ENCODE measurements around the gene MUC21. TPM values are rescaled to one million over a fixed set of nuclear protein-coding genes. Genes with fewer than 3 reads are reported as not detected.
"Not testable (repeated sequence)": the region's sequence is repeated elsewhere in the genome, so short reads cannot be mapped to it uniquely, and the experiment has no call there.

MUC21 gene
- total and polyA plus RNA-seq, 2 donors = under 0.01 to 0.27 TPM

DNA sequence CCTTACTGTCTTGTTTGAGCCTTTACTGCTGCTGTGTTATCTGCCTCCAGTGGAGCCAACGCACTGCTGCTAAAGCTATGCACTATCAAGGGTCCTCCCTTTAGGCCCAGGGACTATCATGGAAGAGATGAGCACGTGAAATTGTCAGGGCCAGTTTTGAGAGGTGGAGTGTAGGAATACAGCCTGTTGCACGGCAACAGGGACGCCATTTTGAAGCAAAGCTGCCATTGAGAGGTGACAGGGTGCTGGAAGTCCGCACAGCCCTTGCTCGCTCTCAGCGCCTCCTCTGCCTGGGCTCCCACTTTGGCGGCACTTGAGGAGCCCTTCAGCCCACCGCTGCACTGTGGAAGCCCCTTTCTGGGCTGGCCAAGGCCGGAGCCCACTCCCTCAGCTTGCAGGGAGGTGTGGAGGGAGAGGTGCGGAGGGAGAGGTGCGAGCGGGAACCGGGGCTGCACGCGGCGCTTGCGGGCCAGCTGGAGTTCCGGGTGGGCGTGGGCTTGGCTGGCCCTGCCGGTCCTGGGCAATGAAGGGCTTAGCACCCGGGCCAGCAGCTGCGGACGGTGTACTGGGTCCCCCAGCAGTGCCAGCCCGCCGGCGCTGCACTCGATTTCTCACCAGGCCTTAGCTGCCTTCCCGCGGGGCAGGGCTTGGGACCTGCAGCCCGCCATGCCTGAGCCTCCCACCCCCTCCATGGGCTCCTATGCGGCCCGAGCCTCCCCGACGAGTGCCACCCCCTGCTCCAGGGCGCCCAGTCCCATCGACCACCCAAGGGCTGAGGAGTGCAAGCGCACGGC is 16.7 kb downstream of the MUC21 start:
- not testable (repeated sequence) for H3K4me3 ChIP-seq (ENCODE audit: low read length in 2 of 2); H3K27me3 ChIP-seq (ENCODE audit: control insufficient read depth in 2 of 2, insufficient read depth in 1 of 2, low read length in 1 of 2); H3K4me1 ChIP-seq (ENCODE audit: control insufficient read depth in 2 of 2, insufficient read depth in 2 of 2, low read length in 2 of 2); DNase-seq (ENCODE audit: low read depth in 6 of 9, low spot score in 9 of 9); H3K36me3 ChIP-seq (ENCODE audit: control insufficient read depth in 2 of 2, insufficient read depth in 2 of 2, low read length in 1 of 2); H3K9me3 ChIP-seq (ENCODE audit: control insufficient read depth in 2 of 2, insufficient read depth in 1 of 2, low read length in 1 of 2); H3K27ac ChIP-seq (ENCODE audit: low read depth in 1 of 2, low read length in 1 of 2)
- 97% methylated on average over 37 of the region's 39 CpGs for WGBS

DNA sequence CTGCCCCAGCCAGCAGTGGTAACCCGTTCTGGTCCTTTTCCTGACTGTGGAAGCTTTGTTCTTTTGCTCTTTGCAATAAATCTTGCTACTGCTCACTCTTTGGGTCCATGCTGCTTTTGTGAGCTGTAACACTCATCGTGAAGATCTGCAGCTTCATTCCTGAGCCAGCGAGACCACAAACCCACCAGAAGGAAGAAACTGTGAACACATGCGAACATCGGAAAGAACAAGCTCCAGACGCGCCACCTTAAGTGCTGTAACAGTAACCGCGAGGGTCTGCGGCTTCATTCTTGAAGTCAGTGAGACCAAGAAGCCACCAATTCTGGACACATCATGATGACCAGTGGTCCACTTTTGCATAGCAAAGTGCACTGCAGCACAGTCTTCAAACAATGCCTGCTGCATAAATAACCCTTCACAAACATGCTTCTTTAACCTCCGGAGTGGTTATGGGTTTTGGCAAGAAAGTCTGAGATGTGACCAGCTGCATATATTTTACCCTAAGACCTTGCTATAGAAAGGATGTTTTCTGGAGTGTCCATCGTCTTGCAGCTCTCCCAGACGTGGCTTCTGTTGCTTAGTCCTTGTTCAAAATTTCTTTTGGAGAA is 17.9 kb downstream of the MUC21 start:
- H3K27ac ChIP-seq (ENCODE audit: low read depth in 1 of 2, low read length in 1 of 2) = no peak overlapping the region

DNA sequence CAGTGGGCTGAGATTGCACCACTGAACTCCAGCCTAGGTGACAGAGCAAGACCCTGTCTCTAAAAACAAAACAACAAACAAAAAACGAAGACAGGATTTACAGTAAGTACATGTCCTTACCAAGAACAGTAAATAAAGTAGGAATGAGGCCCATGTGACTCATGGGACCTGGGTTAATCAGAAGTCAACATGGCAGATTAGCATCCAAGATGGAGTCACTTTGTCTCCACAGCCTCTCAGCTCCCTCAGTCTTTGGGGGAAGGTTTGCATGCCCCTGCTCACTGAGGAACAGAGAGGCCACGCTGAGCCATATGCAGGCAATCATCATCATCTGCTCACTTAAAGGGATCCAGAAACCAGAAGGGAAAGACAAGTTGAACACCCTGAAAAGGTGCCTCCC is 19.0 kb downstream of the MUC21 start:
- Histone ChIP-seq H3K4me1 (ENCODE audit: control insufficient read depth in 2 of 2, insufficient read depth in 2 of 2, low read length in 2 of 2) (no peaks in the 10 kb centered on the region), H3K9me3 (ENCODE audit: control insufficient read depth in 2 of 2, insufficient read depth in 1 of 2, low read length in 1 of 2) (no peaks in the 10 kb centered on the region), H3K27me3 (ENCODE audit: control insufficient read depth in 2 of 2, insufficient read depth in 1 of 2, low read length in 1 of 2) (peaks cover 2 to 6% of the 10 kb centered on the region in 2 donors), H3K27ac (ENCODE audit: low read depth in 1 of 2, low read length in 1 of 2) (no peak overlapping the region), H3K4me3 (ENCODE audit: low read length in 2 of 2) (no peak overlapping the region), H3K36me3 (ENCODE audit: control insufficient read depth in 2 of 2, insufficient read depth in 2 of 2, low read length in 1 of 2) (no peaks in the 10 kb centered on the region)
- WGBS = 95% methylated on average over 2 of the region's 2 CpGs
- no peak for DNase-seq (ENCODE audit: low read depth in 6 of 9, low spot score in 9 of 9)

More for the DNA sequence above, 17.9 kb downstream of the MUC21 start:
- no peaks in the 10 kb centered on the region for H3K9me3 ChIP-seq (ENCODE audit: control insufficient read depth in 2 of 2, insufficient read depth in 1 of 2, low read length in 1 of 2)
- H3K36me3 ChIP-seq (ENCODE audit: control insufficient read depth in 2 of 2, insufficient read depth in 2 of 2, low read length in 1 of 2) = no peaks in the 10 kb centered on the region
- H3K4me3 ChIP-seq (ENCODE audit: low read length in 2 of 2) = no peak overlapping the region
- no peak for DNase-seq (ENCODE audit: low read depth in 6 of 9, low spot score in 9 of 9)
- H3K27me3 ChIP-seq (ENCODE audit: control insufficient read depth in 2 of 2, insufficient read depth in 1 of 2, low read length in 1 of 2) = peaks cover 2 to 6% of the 10 kb centered on the region in 2 donors
- H3K4me1 ChIP-seq (ENCODE audit: control insufficient read depth in 2 of 2, insufficient read depth in 2 of 2, low read length in 2 of 2) = peaks cover 0 to 2% of the 10 kb centered on the region in 2 donors
- WGBS = 69% methylated on average over 13 of the region's 13 CpGs

DNA sequence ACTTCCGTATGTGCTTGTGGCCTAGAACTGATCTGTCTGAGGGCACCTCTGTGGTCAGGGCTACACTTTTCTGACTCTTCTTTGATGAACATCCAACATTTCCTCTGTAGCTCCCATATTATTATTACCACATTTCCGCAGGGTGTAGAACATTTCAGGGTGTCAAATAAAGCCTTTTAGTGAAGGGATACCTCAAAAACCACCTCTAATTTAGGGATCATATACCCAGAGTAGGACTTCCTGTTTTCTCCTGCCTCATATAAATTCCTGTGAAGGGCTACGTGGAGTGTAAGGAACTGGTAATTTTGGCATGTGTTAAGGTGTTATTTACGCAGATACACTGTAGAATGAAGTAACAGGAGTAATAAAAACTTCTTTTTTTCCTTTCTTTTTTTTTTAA is 21.3 kb downstream of the MUC21 start:
- H3K36me3 ChIP-seq (ENCODE audit: control insufficient read depth in 2 of 2, insufficient read depth in 2 of 2, low read length in 1 of 2) = no peaks in the 10 kb centered on the region
- no peaks in the 10 kb centered on the region for H3K9me3 ChIP-seq (ENCODE audit: control insufficient read depth in 2 of 2, insufficient read depth in 1 of 2, low read length in 1 of 2)
- no peaks in the 10 kb centered on the region for H3K4me1 ChIP-seq (ENCODE audit: control insufficient read depth in 2 of 2, insufficient read depth in 2 of 2, low read length in 2 of 2)
- DNase-seq (ENCODE audit: low read depth in 6 of 9, low spot score in 9 of 9) = no peak
- H3K27ac ChIP-seq (ENCODE audit: low read depth in 1 of 2, low read length in 1 of 2) = no peak overlapping the region
- peaks cover 2 to 7% of the 10 kb centered on the region in 2 donors for H3K27me3 ChIP-seq (ENCODE audit: control insufficient read depth in 2 of 2, insufficient read depth in 1 of 2, low read length in 1 of 2)
- 52% methylated on average over 4 of the region's 4 CpGs for WGBS
- no peak overlapping the region for H3K4me3 ChIP-seq (ENCODE audit: low read length in 2 of 2)

GRCh38 chr6:31005249-31006020 is 21.9 kb downstream of the MUC21 start:
- no peaks in the 10 kb centered on the region for H3K36me3 ChIP-seq (ENCODE audit: control insufficient read depth in 2 of 2, insufficient read depth in 2 of 2, low read length in 1 of 2)
- H3K4me1 ChIP-seq (ENCODE audit: control insufficient read depth in 2 of 2, insufficient read depth in 2 of 2, low read length in 2 of 2) = no peaks in the 10 kb centered on the region
- H3K9me3 ChIP-seq (ENCODE audit: control insufficient read depth in 2 of 2, insufficient read depth in 1 of 2, low read length in 1 of 2) = no peaks in the 10 kb centered on the region
- 94% methylated on average over 9 of the region's 9 CpGs for whole genome bisulfite sequencing
- no peak for DNase-seq (ENCODE audit: low read depth in 6 of 9, low spot score in 9 of 9)
- peaks cover 2 to 10% of the 10 kb centered on the region in 2 donors for H3K27me3 ChIP-seq (ENCODE audit: control insufficient read depth in 2 of 2, insufficient read depth in 1 of 2, low read length in 1 of 2)
- H3K27ac ChIP-seq (ENCODE audit: low read depth in 1 of 2, low read length in 1 of 2) = no peak overlapping the region
- no peak overlapping the region for H3K4me3 ChIP-seq (ENCODE audit: low read length in 2 of 2)

- Histone ChIP-seq H3K27ac (ENCODE audit: low read depth in 1 of 2, low read length in 1 of 2) (no peak overlapping the region), H3K4me1 (ENCODE audit: control insufficient read depth in 2 of 2, insufficient read depth in 2 of 2, low read length in 2 of 2) (no peaks in the 10 kb centered on the region), H3K27me3 (ENCODE audit: control insufficient read depth in 2 of 2, insufficient read depth in 1 of 2, low read length in 1 of 2) (peaks cover 2 to 16% of the 10 kb centered on the region in 2 donors), H3K36me3 (ENCODE audit: control insufficient read depth in 2 of 2, insufficient read depth in 2 of 2, low read length in 1 of 2) (no peaks in the 10 kb centered on the region), H3K4me3 (ENCODE audit: low read length in 2 of 2) (no peak overlapping the region), H3K9me3 (ENCODE audit: control insufficient read depth in 2 of 2, insufficient read depth in 1 of 2, low read length in 1 of 2) (no peaks in the 10 kb centered on the region)
- DNase-seq (ENCODE audit: low read depth in 6 of 9, low spot score in 9 of 9) = no peak
- WGBS = 91% methylated on average over 8 of the region's 8 CpGs
Measured at GRCh38 chr6:31007694-31008093, 24.2 kb downstream of the MUC21 start.

DNA sequence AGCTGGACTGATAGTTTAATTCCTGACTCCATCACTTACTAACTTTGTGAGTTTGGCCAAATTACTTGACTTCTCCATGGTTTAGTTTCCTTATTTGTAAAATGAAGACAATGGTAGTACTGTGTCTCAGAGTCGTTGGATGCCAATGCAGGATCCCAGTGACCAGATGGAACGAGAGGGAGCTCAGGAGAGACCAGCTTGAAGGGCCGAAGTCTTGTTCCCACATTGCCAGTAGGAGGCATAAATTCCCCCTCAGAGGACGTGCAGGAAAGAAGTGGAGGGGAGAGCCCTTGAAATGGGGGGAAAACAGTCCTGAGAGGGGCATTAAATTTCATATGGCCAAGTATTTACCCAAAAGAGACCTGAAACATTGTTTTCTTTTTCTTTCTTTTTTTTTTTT is 24.6 kb downstream of the MUC21 start:
- Histone ChIP-seq H3K27me3 (ENCODE audit: control insufficient read depth in 2 of 2, insufficient read depth in 1 of 2, low read length in 1 of 2) (peaks cover 2 to 18% of the 10 kb centered on the region in 2 donors), H3K4me1 (ENCODE audit: control insufficient read depth in 2 of 2, insufficient read depth in 2 of 2, low read length in 2 of 2) (no peaks in the 10 kb centered on the region), H3K36me3 (ENCODE audit: control insufficient read depth in 2 of 2, insufficient read depth in 2 of 2, low read length in 1 of 2) (no peaks in the 10 kb centered on the region), H3K9me3 (ENCODE audit: control insufficient read depth in 2 of 2, insufficient read depth in 1 of 2, low read length in 1 of 2) (no peaks in the 10 kb centered on the region), H3K27ac (ENCODE audit: low read depth in 1 of 2, low read length in 1 of 2) (no peak overlapping the region), H3K4me3 (ENCODE audit: low read length in 2 of 2) (no peak overlapping the region)
- no peak for DNase-seq (ENCODE audit: low read depth in 6 of 9, low spot score in 9 of 9)
- 75% methylated on average over 4 of the region's 4 CpGs for WGBS

DNA sequence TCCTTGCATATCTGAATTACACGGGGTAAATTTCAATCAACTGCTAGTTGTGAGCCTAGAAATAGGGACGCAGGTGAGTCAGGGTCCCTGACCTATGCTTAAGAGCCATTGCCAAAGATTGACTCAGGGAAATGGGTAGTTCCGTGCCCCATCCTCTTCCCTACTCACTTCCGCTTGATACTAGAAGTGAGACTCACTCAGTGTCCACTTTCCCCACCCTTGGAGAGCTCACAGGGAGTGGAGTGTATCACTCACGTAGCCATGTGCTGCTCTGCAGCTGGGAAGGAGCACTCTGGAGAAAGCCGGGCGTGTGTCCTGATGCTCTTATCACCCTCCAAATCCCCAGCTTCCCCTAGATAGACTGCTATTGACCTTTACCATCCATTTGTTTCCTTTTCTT is 26.2 kb downstream of the MUC21 start:
- peaks cover 0 to 18% of the 10 kb centered on the region in 2 donors for H3K27me3 ChIP-seq (ENCODE audit: control insufficient read depth in 2 of 2, insufficient read depth in 1 of 2, low read length in 1 of 2)
- H3K27ac ChIP-seq (ENCODE audit: low read depth in 1 of 2, low read length in 1 of 2) = no peak overlapping the region
- 84% methylated on average over 7 of the region's 7 CpGs for WGBS
- H3K36me3 ChIP-seq (ENCODE audit: control insufficient read depth in 2 of 2, insufficient read depth in 2 of 2, low read length in 1 of 2) = no peaks in the 10 kb centered on the region
- H3K9me3 ChIP-seq (ENCODE audit: control insufficient read depth in 2 of 2, insufficient read depth in 1 of 2, low read length in 1 of 2) = no peaks in the 10 kb centered on the region
- no peak overlapping the region for H3K4me3 ChIP-seq (ENCODE audit: low read length in 2 of 2)
- H3K4me1 ChIP-seq (ENCODE audit: control insufficient read depth in 2 of 2, insufficient read depth in 2 of 2, low read length in 2 of 2) = no peaks in the 10 kb centered on the region
- DNase-seq (ENCODE audit: low read depth in 6 of 9, low spot score in 9 of 9) = no peak
